Sigmoid colon (tissue), 3 donors: Measurements from ENCODE around the gene MOK.

Source experiments
- POLR2A ChIP-seq, 2 donors: fragments of 450-650 bp; IDR thresholded peaks; one replicate each; pipeline ENCODE4 v1.6.1; 2016; ENCODE audit warnings: antibody characterized with exemption in 2 of 2, mild to moderate bottlenecking in 2 of 2, moderate library complexity in 2 of 2
- TF ChIP-seq, protein P1 (sequence below), 4 experiments: fragments of 450-650 bp in 3 of 4; fragments of 200-600 bp in 1 of 4; IDR thresholded peaks; one replicate each; pipeline ENCODE4 v1.5.1; 2016 to 2019; ENCODE audit warnings: antibody characterized with exemption in 4 of 4, mild to moderate bottlenecking in 3 of 4, moderate library complexity in 2 of 4

DNA sequence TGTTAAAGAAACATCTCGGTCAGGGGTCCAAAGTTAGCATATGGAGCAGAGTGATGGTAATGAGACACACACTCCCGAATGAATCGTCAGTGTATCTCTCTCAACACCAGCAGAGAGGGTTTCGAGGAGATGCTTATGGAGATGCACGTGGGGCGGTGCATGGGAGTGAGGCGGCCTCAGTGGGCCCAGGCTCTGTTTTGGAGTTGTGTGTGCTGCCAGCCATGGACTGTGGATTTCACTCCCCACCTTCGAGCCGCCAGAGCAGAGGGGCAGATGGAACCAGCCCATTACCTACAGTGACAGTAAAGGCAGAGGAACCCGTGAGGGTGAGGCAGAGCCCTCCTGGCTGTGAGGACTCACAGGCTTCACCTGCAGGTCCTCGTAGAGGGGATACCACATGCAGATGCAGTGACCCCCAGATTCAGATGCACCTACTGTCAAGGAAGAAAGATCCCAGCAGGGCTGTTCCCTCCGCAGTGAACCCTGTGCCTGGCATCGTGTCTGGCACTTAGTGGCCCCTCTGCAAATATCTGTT, 97.1 kb downstream of the MOK start:
- TF ChIP-seq POLR2A (IDR thresholded peaks at IDR 0.05) = no peak
- TF ChIP-seq, protein P1, sequence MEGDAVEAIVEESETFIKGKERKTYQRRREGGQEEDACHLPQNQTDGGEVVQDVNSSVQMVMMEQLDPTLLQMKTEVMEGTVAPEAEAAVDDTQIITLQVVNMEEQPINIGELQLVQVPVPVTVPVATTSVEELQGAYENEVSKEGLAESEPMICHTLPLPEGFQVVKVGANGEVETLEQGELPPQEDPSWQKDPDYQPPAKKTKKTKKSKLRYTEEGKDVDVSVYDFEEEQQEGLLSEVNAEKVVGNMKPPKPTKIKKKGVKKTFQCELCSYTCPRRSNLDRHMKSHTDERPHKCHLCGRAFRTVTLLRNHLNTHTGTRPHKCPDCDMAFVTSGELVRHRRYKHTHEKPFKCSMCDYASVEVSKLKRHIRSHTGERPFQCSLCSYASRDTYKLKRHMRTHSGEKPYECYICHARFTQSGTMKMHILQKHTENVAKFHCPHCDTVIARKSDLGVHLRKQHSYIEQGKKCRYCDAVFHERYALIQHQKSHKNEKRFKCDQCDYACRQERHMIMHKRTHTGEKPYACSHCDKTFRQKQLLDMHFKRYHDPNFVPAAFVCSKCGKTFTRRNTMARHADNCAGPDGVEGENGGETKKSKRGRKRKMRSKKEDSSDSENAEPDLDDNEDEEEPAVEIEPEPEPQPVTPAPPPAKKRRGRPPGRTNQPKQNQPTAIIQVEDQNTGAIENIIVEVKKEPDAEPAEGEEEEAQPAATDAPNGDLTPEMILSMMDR (IDR thresholded peaks at IDR 0.05) = no peak
